GM19193 (cell line): ENCODE data around the gene ECE2.

Experiments
- POLR2A ChIP-seq: IDR thresholded peaks from 4 replicates; pipeline ENCODE4 v1.6.1; 2011; ENCODE audit not compliant: insufficient read depth, insufficient read length; ENCODE audit errors: extremely low read depth

ECE2 gene

GRCh38 chr3:184257083-184257915 is 18.5 kb upstream of the ECE2 start:
- TF ChIP-seq POLR2A = no peak

- no peak for TF ChIP-seq POLR2A
Observed at GRCh38 chr3:184258926-184259325, 16.9 kb upstream of the ECE2 start.

- no peak for TF ChIP-seq POLR2A
Observed at GRCh38 chr3:184259396-184259877, 16.4 kb upstream of the ECE2 start.

GRCh38 chr3:184259878-184260723 is 15.7 kb upstream of the ECE2 start:
- no peak for TF ChIP-seq POLR2A

- no peak for TF ChIP-seq POLR2A
Observed at GRCh38 chr3:184260724-184261269, 15.0 kb upstream of the ECE2 start.

- no peak for TF ChIP-seq POLR2A
Observed at GRCh38 chr3:184261270-184261853, 14.5 kb upstream of the ECE2 start, which contains the start of gene CAMK2N2. Gene CAMK2N2, minus strand, starts transcription at chr3:184261553. Its CDS starts 268 bp downstream, at chr3:184261285.

GRCh38 chr3:184261854-184262763 is 13.7 kb upstream of the ECE2 start:
- TF ChIP-seq POLR2A = no peak

GRCh38 chr3:184262764-184263179 is 13.1 kb upstream of the ECE2 start:
- no peak for TF ChIP-seq POLR2A

GRCh38 chr3:184272269-184272668 is 3.6 kb upstream of the ECE2 start:
- TF ChIP-seq POLR2A = no peak

GRCh38 chr3:184275381-184275701 is 481 bp upstream of the ECE2 start:
- no peak for TF ChIP-seq POLR2A

GRCh38 chr3:184277366-184277765 is 1.5 kb downstream of the ECE2 start:
- TF ChIP-seq POLR2A = no peak

- no peak for TF ChIP-seq POLR2A
Observed at GRCh38 chr3:184282941-184283340, 7.1 kb downstream of the ECE2 start.

- no peak for TF ChIP-seq POLR2A
Observed at GRCh38 chr3:184283681-184284080, 7.9 kb downstream of the ECE2 start.

GRCh38 chr3:184284696-184285095 is 8.9 kb downstream of the ECE2 start:
- TF ChIP-seq POLR2A = no peak
